ENCODE results near the gene MDN1.
"Not testable (repeated sequence)": the region's sequence is repeated elsewhere in the genome, so short reads cannot be mapped to it uniquely, and the experiment has no call there.

MDN1 gene

GRCh38 chr6:89817481-89817880, 2.1 kb downstream of the MDN1 start:
- H4K8ac ChIP-seq (ENCODE audit: low read depth, low read length), result no peak overlapping the region
- no peak overlapping the region for H4K91ac ChIP-seq (ENCODE audit: low read depth, low read length)
- H3K9me3 ChIP-seq (ENCODE audit: insufficient read depth, low read depth, low read length), result peaks cover 3% of the 10 kb centered on the region
- no CpG with 5 or more reads among the region's 3 CpGs for WGBS (ENCODE audit: extremely low coverage, insufficient coverage, insufficient read length)
- peaks cover 0 to 8% of the 10 kb centered on the region in 2 experiments for H3K4me1 ChIP-seq (ENCODE audit: control insufficient read depth in 1 of 2, insufficient read depth in 2 of 2, low read length in 2 of 2)
- peaks cover 4% of the 10 kb centered on the region for H3K79me1 ChIP-seq (ENCODE audit: low read length)
- H3K4me2 ChIP-seq (ENCODE audit: low read length), result no peak overlapping the region
- H3K18ac ChIP-seq (ENCODE audit: low read length), result no peak overlapping the region
- no peak overlapping the region for H3K9ac ChIP-seq (ENCODE audit: low read length)
- no peak overlapping the region for H3K14ac ChIP-seq (ENCODE audit: low read length)
- no peak overlapping the region for H2AK5ac ChIP-seq (ENCODE audit: low read length)
- DNase-seq, result no peak
- H3K4me3 ChIP-seq (ENCODE audit: low read depth, low read length), result no peak overlapping the region
- no peak overlapping the region for H2BK12ac ChIP-seq (ENCODE audit: low read length)
- H3K27me3 ChIP-seq (ENCODE audit: insufficient read depth, low read length), result no peaks in the 10 kb centered on the region
- peaks cover 13% of the 10 kb centered on the region for H3K79me2 ChIP-seq (ENCODE audit: control insufficient read depth, insufficient read depth, low read length, poor library complexity)
- H3K4ac ChIP-seq (ENCODE audit: low read depth, low read length), result peak overlapping the region; percentile 39
- H2BK120ac ChIP-seq (ENCODE audit: insufficient read depth, low read length, poor library complexity), result no peak overlapping the region
- H2BK5ac ChIP-seq (ENCODE audit: low read depth, low read length, poor library complexity), result no peak overlapping the region
- no peaks in the 10 kb centered on the region for H3K36me3 ChIP-seq (ENCODE audit: control insufficient read depth in 1 of 2, insufficient read depth in 2 of 2, low read length in 2 of 2)
- H3K27ac ChIP-seq (ENCODE audit: low read depth, low read length), result no peak overlapping the region
- H3K23ac ChIP-seq (ENCODE audit: low read length), result no peak overlapping the region
- H4K12ac ChIP-seq (ENCODE audit: low read depth, low read length), result no peak overlapping the region
- H2AFZ ChIP-seq (ENCODE audit: insufficient read depth, low read length, poor library complexity), result no peak overlapping the region

GRCh38 chr6:89813422-89813821, 6.2 kb downstream of the MDN1 start:
- not testable (repeated sequence) for H3K27me3 ChIP-seq (ENCODE audit: insufficient read depth, low read length); H3K79me1 ChIP-seq (ENCODE audit: low read length); H4K91ac ChIP-seq (ENCODE audit: low read depth, low read length); H3K4me2 ChIP-seq (ENCODE audit: low read length); H3K23ac ChIP-seq (ENCODE audit: low read length); DNase-seq; H2BK12ac ChIP-seq (ENCODE audit: low read length); H2BK120ac ChIP-seq (ENCODE audit: insufficient read depth, low read length, poor library complexity); H3K4ac ChIP-seq (ENCODE audit: low read depth, low read length); H3K36me3 ChIP-seq (ENCODE audit: control insufficient read depth in 1 of 2, insufficient read depth in 2 of 2, low read length in 2 of 2); H2BK5ac ChIP-seq (ENCODE audit: low read depth, low read length, poor library complexity); H2AK5ac ChIP-seq (ENCODE audit: low read length); H3K4me1 ChIP-seq (ENCODE audit: control insufficient read depth in 1 of 2, insufficient read depth in 2 of 2, low read length in 2 of 2); H4K8ac ChIP-seq (ENCODE audit: low read depth, low read length); H3K14ac ChIP-seq (ENCODE audit: low read length); H4K12ac ChIP-seq (ENCODE audit: low read depth, low read length); H3K79me2 ChIP-seq (ENCODE audit: control insufficient read depth, insufficient read depth, low read length, poor library complexity); H3K9me3 ChIP-seq (ENCODE audit: insufficient read depth, low read depth, low read length); H3K27ac ChIP-seq (ENCODE audit: low read depth, low read length); H2AFZ ChIP-seq (ENCODE audit: insufficient read depth, low read length, poor library complexity); H3K9ac ChIP-seq (ENCODE audit: low read length); H3K4me3 ChIP-seq (ENCODE audit: low read depth, low read length); H3K18ac ChIP-seq (ENCODE audit: low read length)
- no CpG with 5 or more reads among the region's 3 CpGs for WGBS (ENCODE audit: extremely low coverage, insufficient coverage, insufficient read length)

GRCh38 chr6:89807581-89807980, 12.0 kb downstream of the MDN1 start:
- H3K79me1 ChIP-seq (ENCODE audit: low read length), result no peaks in the 10 kb centered on the region
- no peak overlapping the region for H4K8ac ChIP-seq (ENCODE audit: low read depth, low read length)
- no peak overlapping the region for H2AFZ ChIP-seq (ENCODE audit: insufficient read depth, low read length, poor library complexity)
- H3K23ac ChIP-seq (ENCODE audit: low read length), result no peak overlapping the region
- no peak overlapping the region for H3K9ac ChIP-seq (ENCODE audit: low read length)
- no peak overlapping the region for H3K4ac ChIP-seq (ENCODE audit: low read depth, low read length)
- H2BK120ac ChIP-seq (ENCODE audit: insufficient read depth, low read length, poor library complexity), result no peak overlapping the region
- no peak overlapping the region for H2BK12ac ChIP-seq (ENCODE audit: low read length)
- no peak overlapping the region for H3K4me2 ChIP-seq (ENCODE audit: low read length)
- no peak overlapping the region for H3K18ac ChIP-seq (ENCODE audit: low read length)
- H3K4me1 ChIP-seq (ENCODE audit: control insufficient read depth in 1 of 2, insufficient read depth in 2 of 2, low read length in 2 of 2), result no peaks in the 10 kb centered on the region
- H3K27ac ChIP-seq (ENCODE audit: low read depth, low read length), result no peak overlapping the region
- no CpG with 5 or more reads among the region's 3 CpGs for WGBS (ENCODE audit: extremely low coverage, insufficient coverage, insufficient read length)
- H3K27me3 ChIP-seq (ENCODE audit: insufficient read depth, low read length), result no peaks in the 10 kb centered on the region
- DNase-seq, result no peak
- H3K79me2 ChIP-seq (ENCODE audit: control insufficient read depth, insufficient read depth, low read length, poor library complexity), result peaks cover 2% of the 10 kb centered on the region
- H3K36me3 ChIP-seq (ENCODE audit: control insufficient read depth in 1 of 2, insufficient read depth in 2 of 2, low read length in 2 of 2), result no peaks in the 10 kb centered on the region
- no peak overlapping the region for H4K12ac ChIP-seq (ENCODE audit: low read depth, low read length)
- no peak overlapping the region for H2AK5ac ChIP-seq (ENCODE audit: low read length)
- no peaks in the 10 kb centered on the region for H3K9me3 ChIP-seq (ENCODE audit: insufficient read depth, low read depth, low read length)
- no peak overlapping the region for H3K14ac ChIP-seq (ENCODE audit: low read length)
- H2BK5ac ChIP-seq (ENCODE audit: low read depth, low read length, poor library complexity), result no peak overlapping the region
- no peak overlapping the region for H3K4me3 ChIP-seq (ENCODE audit: low read depth, low read length)
- no peak overlapping the region for H4K91ac ChIP-seq (ENCODE audit: low read depth, low read length)

GRCh38 chr6:89805814-89806371, 13.7 kb downstream of the MDN1 start:
- WGBS (ENCODE audit: extremely low coverage, insufficient coverage, insufficient read length), result no CpG with 5 or more reads among the region's 6 CpGs
- Histone ChIP-seq H4K8ac (ENCODE audit: low read depth, low read length) (no peak overlapping the region), H2BK120ac (ENCODE audit: insufficient read depth, low read length, poor library complexity) (no peak overlapping the region), H3K23ac (ENCODE audit: low read length) (no peak overlapping the region), H3K9ac (ENCODE audit: low read length) (no peak overlapping the region), H3K4ac (ENCODE audit: low read depth, low read length) (no peak overlapping the region), H3K4me3 (ENCODE audit: low read depth, low read length) (no peak overlapping the region), H3K18ac (ENCODE audit: low read length) (no peak overlapping the region), H4K12ac (ENCODE audit: low read depth, low read length) (no peak overlapping the region), H3K27ac (ENCODE audit: low read depth, low read length) (no peak overlapping the region), H3K9me3 (ENCODE audit: insufficient read depth, low read depth, low read length) (no peaks in the 10 kb centered on the region), H3K4me1 (ENCODE audit: control insufficient read depth in 1 of 2, insufficient read depth in 2 of 2, low read length in 2 of 2) (no peaks in the 10 kb centered on the region), H2AK5ac (ENCODE audit: low read length) (no peak overlapping the region), H3K14ac (ENCODE audit: low read length) (no peak overlapping the region), H3K27me3 (ENCODE audit: insufficient read depth, low read length) (no peaks in the 10 kb centered on the region), H3K4me2 (ENCODE audit: low read length) (no peak overlapping the region), H2AFZ (ENCODE audit: insufficient read depth, low read length, poor library complexity) (no peak overlapping the region), H4K91ac (ENCODE audit: low read depth, low read length) (no peak overlapping the region), H3K79me2 (ENCODE audit: control insufficient read depth, insufficient read depth, low read length, poor library complexity) (peaks cover 2% of the 10 kb centered on the region), H3K36me3 (ENCODE audit: control insufficient read depth in 1 of 2, insufficient read depth in 2 of 2, low read length in 2 of 2) (no peaks in the 10 kb centered on the region), H2BK12ac (ENCODE audit: low read length) (no peak overlapping the region), H2BK5ac (ENCODE audit: low read depth, low read length, poor library complexity) (no peak overlapping the region), H3K79me1 (ENCODE audit: low read length) (no peaks in the 10 kb centered on the region)
- DNase-seq, result no peak

Measured in trophoblast cell (in vitro differentiated cells and primary cell).